HCT116 (cell line): Measurements from ENCODE around the gene LACTB.

Experiments
- CBX3 ChIP-seq: IDR thresholded peaks from 2 replicates; pipeline ENCODE4 v1.6.1; 2012; ENCODE audit warnings: low read depth
- CTCF ChIP-seq, 3 experiments: fragments of 200-600 bp in 1 of 3; sonication (generic) in 1 of 3; IDR thresholded peaks in 2 of 3; conservative IDR thresholded peaks in 1 of 3; 2 replicates each; pipeline ENCODE4 v1.5.1; 2012 to 2017; ENCODE audit warnings: low read depth in 2 of 3, low read length in 2 of 3, antibody characterized with exemption in 1 of 3, borderline replicate concordance in 1 of 3, control low read depth in 1 of 3, mild to moderate bottlenecking in 1 of 3, mixed read lengths in 1 of 3, mixed run types in 1 of 3, moderate library complexity in 1 of 3; ENCODE audit not compliant: insufficient read depth in 1 of 3
- EGR1 ChIP-seq: IDR thresholded peaks from 2 replicates; pipeline ENCODE4 v1.6.1; 2012; ENCODE audit warnings: low read depth
- FOSL1 ChIP-seq: IDR thresholded peaks from 2 replicates; pipeline ENCODE4 v1.6.1; 2012; ENCODE audit warnings: low read depth
- JUND ChIP-seq: IDR thresholded peaks from 2 replicates; pipeline ENCODE4 v1.6.1; 2012
- POLR2A ChIP-seq: IDR thresholded peaks from 2 replicates; pipeline ENCODE4 v1.7.0; 2011; ENCODE audit warnings: borderline replicate concordance; ENCODE audit not compliant: insufficient read depth, insufficient read length; ENCODE audit errors: extremely low read depth
- POLR2AphosphoS5 ChIP-seq: IDR thresholded peaks from 2 replicates; pipeline ENCODE4 v1.6.1; 2011; ENCODE audit warnings: mild to moderate bottlenecking, low read depth, low read length, moderate library complexity
- REST ChIP-seq: IDR thresholded peaks from 2 replicates; pipeline ENCODE4 v1.6.1; 2012; ENCODE audit warnings: low read depth
- TCF7L2 ChIP-seq: IDR thresholded peaks from 2 replicates; pipeline ENCODE4 v1.7.0; 2011; ENCODE audit warnings: borderline replicate concordance, inconsistent platforms; ENCODE audit not compliant: insufficient read depth, insufficient read length; ENCODE audit errors: extremely low read depth
- ZBTB33 ChIP-seq: IDR thresholded peaks from 2 replicates; pipeline ENCODE4 v1.6.1; 2011; ENCODE audit warnings: mild to moderate bottlenecking, low read length, moderate library complexity; ENCODE audit not compliant: insufficient replicate concordance; ENCODE audit errors: extremely low read depth
- ZNF274 ChIP-seq: fragments of 200-500 bp; sonication (Bioruptor generic); IDR thresholded peaks from 2 replicates; pipeline ENCODE4 v1.6.1; 2014; ENCODE audit warnings: mild to moderate bottlenecking, low read depth, low read length, inconsistent platforms

GRCh38 chr15:63082366-63082765 lies 39.3 kb upstream of the LACTB start:
- TF ChIP-seq FOSL1, result no peak
- no peak for TF ChIP-seq POLR2AphosphoS5
- no peak for TF ChIP-seq REST
- TF ChIP-seq ZBTB33, result no peak
- TF ChIP-seq CTCF (IDR thresholded peaks at IDR 0.05 in 2 of 3, conservative IDR thresholded peaks at IDR 0.05 in 1 of 3; ENCODE audit: borderline replicate concordance in 1 of 3, insufficient read depth in 1 of 3, low read depth in 2 of 3, low read length in 2 of 3), result no peak
- TF ChIP-seq TCF7L2, result no peak
- no peak for TF ChIP-seq JUND
- TF ChIP-seq POLR2A, result no peak
- TF ChIP-seq EGR1, result no peak
- no peak for TF ChIP-seq CBX3
- no peak for TF ChIP-seq ZNF274
